ENCODE results near the gene PXDC1. TPM values are rescaled to one million over a fixed set of nuclear protein-coding genes. Genes with fewer than 3 reads are reported as not detected.

PXDC1 gene
- total and polyA plus RNA-seq, 10 donors = 17.7 to 51.5 (median 32.0) TPM

GRCh38 chr6:3795836-3796718 is 44.6 kb upstream of the PXDC1 start:
- 74 to 91% (median 83%) methylated on average over 10 of the region's 10 CpGs for WGBS, 5 donors
- no peaks in the 10 kb centered on the region for H3K27me3 ChIP-seq (replicated peaks in 1 of 7)
- H3K4me1 ChIP-seq = peaks cover 0 to 51% (median 24%) of the 10 kb centered on the region in 6 donors
- no peak for TF ChIP-seq CTCF (IDR thresholded peaks at IDR 0.05 in 8 of 11, conservative IDR thresholded peaks at IDR 0.05 in 3 of 11)
- peak in 1 of 3 donors; percentile 74 for TF ChIP-seq POLR2AphosphoS5 (IDR thresholded peaks at IDR 0.05)
- no peak for TF ChIP-seq POLR2A (IDR thresholded peaks at IDR 0.05)
- H3K27ac ChIP-seq = peak overlapping the region in 7 of 8 donors; percentile 27 to 87 (median 62)
- no peaks in the 10 kb centered on the region for H3K9me3 ChIP-seq
- no peak overlapping the region for H3K4me3 ChIP-seq
- no peaks in the 10 kb centered on the region for H3K36me3 ChIP-seq
- intact Hi-C loops (cut with DNase I; ENCODE audit: low total_unique reads) = no loop called here
- DNase-seq = no peak

GRCh38 chr6:3794092-3794491 is 42.6 kb upstream of the PXDC1 start:
- H3K36me3 ChIP-seq = no peaks in the 10 kb centered on the region
- no peak for DNase-seq
- peak overlapping the region in 1 of 8 donors; percentile 10 for H3K27ac ChIP-seq
- TF ChIP-seq POLR2AphosphoS5 (IDR thresholded peaks at IDR 0.05) (no peak), CTCF (IDR thresholded peaks at IDR 0.05 in 8 of 11, conservative IDR thresholded peaks at IDR 0.05 in 3 of 11) (no peak), POLR2A (IDR thresholded peaks at IDR 0.05) (no peak)
- no peak overlapping the region for H3K4me3 ChIP-seq
- H3K9me3 ChIP-seq = no peaks in the 10 kb centered on the region
- intact Hi-C loops (cut with DNase I; ENCODE audit: low total_unique reads) = no loop called here
- H3K27me3 ChIP-seq (replicated peaks in 1 of 7) = no peaks in the 10 kb centered on the region
- peaks cover 0 to 49% (median 24%) of the 10 kb centered on the region in 6 donors for H3K4me1 ChIP-seq

GRCh38 chr6:3793545-3793944 is 42.0 kb upstream of the PXDC1 start:
- no peak for TF ChIP-seq CTCF (IDR thresholded peaks at IDR 0.05 in 8 of 11, conservative IDR thresholded peaks at IDR 0.05 in 3 of 11)
- no peak for TF ChIP-seq POLR2AphosphoS5 (IDR thresholded peaks at IDR 0.05)
- TF ChIP-seq POLR2A (IDR thresholded peaks at IDR 0.05) = no peak

GRCh38 chr6:3791526-3792203 is 40.2 kb upstream of the PXDC1 start:
- TF ChIP-seq POLR2A (IDR thresholded peaks at IDR 0.05) = no peak
- no peak for TF ChIP-seq POLR2AphosphoS5 (IDR thresholded peaks at IDR 0.05)
- TF ChIP-seq CTCF (IDR thresholded peaks at IDR 0.05 in 8 of 11, conservative IDR thresholded peaks at IDR 0.05 in 3 of 11) = no peak
- no peak for DNase-seq
- Histone ChIP-seq H3K4me1 (peaks cover 0 to 25% (median 12%) of the 10 kb centered on the region in 6 donors), H3K4me3 (no peak overlapping the region), H3K36me3 (no peaks in the 10 kb centered on the region), H3K27me3 (replicated peaks in 1 of 7) (no peaks in the 10 kb centered on the region), H3K27ac (no peak overlapping the region), H3K9me3 (no peaks in the 10 kb centered on the region)
- WGBS, 5 donors = 61 to 75% (median 72%) methylated on average over 8 of the region's 8 CpGs
- intact Hi-C loops (cut with DNase I; ENCODE audit: low total_unique reads) = no loop called here

More at GRCh38 chr6:3793545-3793944, 42.0 kb upstream of the PXDC1 start:
- DNase-seq = no peak
- peaks cover 0 to 44% (median 23%) of the 10 kb centered on the region in 6 donors for H3K4me1 ChIP-seq
- no peaks in the 10 kb centered on the region for H3K27me3 ChIP-seq (replicated peaks in 1 of 7)
- H3K4me3 ChIP-seq = no peak overlapping the region
- intact Hi-C loops (cut with DNase I; ENCODE audit: low total_unique reads) = no loop called here
- H3K36me3 ChIP-seq = no peaks in the 10 kb centered on the region
- peak overlapping the region in 1 of 8 donors; percentile 10 for H3K27ac ChIP-seq
- H3K9me3 ChIP-seq = no peaks in the 10 kb centered on the region
- WGBS, 5 donors = 80 to 95% (median 88%) methylated on average over 3 of the region's 3 CpGs
